Measurements from ENCODE around the gene ANGPTL2.

Gene ANGPTL2

GRCh38 chr9:127136880-127137639 is 14.6 kb upstream of the ANGPTL2 start:
- DNase-seq (ENCODE audit: low read depth) = no peak

GRCh38 chr9:127136081-127136879 is 13.8 kb upstream of the ANGPTL2 start:
- no peak for DNase-seq (ENCODE audit: low read depth)

GRCh38 chr9:127135056-127135745 is 12.8 kb upstream of the ANGPTL2 start:
- DNase-seq (ENCODE audit: low read depth) = no peak

GRCh38 chr9:127133739-127134167 is 11.3 kb upstream of the ANGPTL2 start:
- peak; percentile 72 for DNase-seq (ENCODE audit: low read depth)

- DNase-seq (ENCODE audit: low read depth) = no peak
These were observed 10.6 kb upstream of the ANGPTL2 start for GRCh38 chr9:127132921-127133647.

GRCh38 chr9:127132375-127132774 is 9.9 kb upstream of the ANGPTL2 start:
- DNase-seq (ENCODE audit: low read depth) = no peak

GRCh38 chr9:127131871-127132270 is 9.4 kb upstream of the ANGPTL2 start:
- no peak for DNase-seq (ENCODE audit: low read depth)

- DNase-seq (ENCODE audit: low read depth) = peak; percentile 90
These were observed 8.5 kb upstream of the ANGPTL2 start for GRCh38 chr9:127130661-127131538.

- no peak for DNase-seq (ENCODE audit: low read depth)
These were observed 7.8 kb upstream of the ANGPTL2 start for GRCh38 chr9:127130235-127130634.

- no peak for DNase-seq (ENCODE audit: low read depth)
These were observed 7.3 kb upstream of the ANGPTL2 start for GRCh38 chr9:127129718-127130085.

GRCh38 chr9:127129073-127129717 is 6.8 kb upstream of the ANGPTL2 start:
- no peak for DNase-seq (ENCODE audit: low read depth)

GRCh38 chr9:127128341-127129072 is 6.1 kb upstream of the ANGPTL2 start:
- peak; percentile 93 for DNase-seq (ENCODE audit: low read depth)

- DNase-seq (ENCODE audit: low read depth) = no peak
These were observed 4.5 kb upstream of the ANGPTL2 start for GRCh38 chr9:127126971-127127370.

- DNase-seq (ENCODE audit: low read depth) = no peak
These were observed 2.4 kb upstream of the ANGPTL2 start for GRCh38 chr9:127124792-127125191.

GRCh38 chr9:127124111-127124531 is 1.7 kb upstream of the ANGPTL2 start:
- no peak for DNase-seq (ENCODE audit: low read depth)

- no peak for DNase-seq (ENCODE audit: low read depth)
These were observed 842 bp upstream of the ANGPTL2 start for GRCh38 chr9:127123064-127123890.

- DNase-seq (ENCODE audit: low read depth) = no peak
These were observed 733 bp downstream of the ANGPTL2 start for GRCh38 chr9:127121628-127122175.

- DNase-seq (ENCODE audit: low read depth) = no peak
These were observed 3.1 kb downstream of the ANGPTL2 start for GRCh38 chr9:127119320-127119709.

Data from stromal cell of bone marrow (primary cell).